HL-60 (cell line): Measurements from ENCODE around the gene ANO8.

Source experiments
- DNase-seq, 2 experiments: peaks; one replicate each; pipeline ENCODE4 v3.0.0-alpha.2; 2010 to 2020; ENCODE audit warnings: low read depth in 1 of 2, low spot score in 1 of 2
- H3K27ac ChIP-seq: fragments of 250-450 bp; sonication (Bioruptor Pico); replicated peaks from 2 replicates; pipeline ENCODE4 v1.5.1; 2020; ENCODE audit warnings: mild to moderate bottlenecking, moderate library complexity
- H3K27me3 ChIP-seq: fragments of 250-450 bp; sonication (Bioruptor Pico); 2 replicates; pipeline ENCODE4 v1.5.1; 2021; ENCODE audit warnings: mild to moderate bottlenecking, moderate library complexity; ENCODE audit not compliant: insufficient read depth, poor library complexity, severe bottlenecking
- H3K4me3 ChIP-seq: replicated peaks from 2 replicates; pipeline ENCODE4 v1.5.1; 2011; ENCODE audit warnings: mild to moderate bottlenecking, control low read depth, low read length; ENCODE audit not compliant: insufficient read depth
- GABPA ChIP-seq: IDR thresholded peaks from 2 replicates; pipeline ENCODE4 v1.6.1; 2012; ENCODE audit warnings: low read depth
- POLR2AphosphoS5 ChIP-seq: IDR thresholded peaks from 2 replicates; pipeline ENCODE4 v1.6.1; 2012; ENCODE audit warnings: low read depth
- SPI1 ChIP-seq: IDR thresholded peaks from 2 replicates; pipeline ENCODE4 v1.6.1; 2012; ENCODE audit warnings: low read depth, mild to moderate bottlenecking, borderline replicate concordance
- TF ChIP-seq, protein P1 (sequence below): IDR thresholded peaks from one replicate; pipeline ENCODE4 v1.5.1; 2011; ENCODE audit warnings: low read length, control low read depth, inconsistent platforms; ENCODE audit not compliant: insufficient read depth
- TF ChIP-seq, protein P2 (sequence below): IDR thresholded peaks from 2 replicates; pipeline ENCODE4 v1.6.1; 2012; ENCODE audit warnings: low read depth; ENCODE audit not compliant: insufficient replicate concordance

Gene ANO8

DNA sequence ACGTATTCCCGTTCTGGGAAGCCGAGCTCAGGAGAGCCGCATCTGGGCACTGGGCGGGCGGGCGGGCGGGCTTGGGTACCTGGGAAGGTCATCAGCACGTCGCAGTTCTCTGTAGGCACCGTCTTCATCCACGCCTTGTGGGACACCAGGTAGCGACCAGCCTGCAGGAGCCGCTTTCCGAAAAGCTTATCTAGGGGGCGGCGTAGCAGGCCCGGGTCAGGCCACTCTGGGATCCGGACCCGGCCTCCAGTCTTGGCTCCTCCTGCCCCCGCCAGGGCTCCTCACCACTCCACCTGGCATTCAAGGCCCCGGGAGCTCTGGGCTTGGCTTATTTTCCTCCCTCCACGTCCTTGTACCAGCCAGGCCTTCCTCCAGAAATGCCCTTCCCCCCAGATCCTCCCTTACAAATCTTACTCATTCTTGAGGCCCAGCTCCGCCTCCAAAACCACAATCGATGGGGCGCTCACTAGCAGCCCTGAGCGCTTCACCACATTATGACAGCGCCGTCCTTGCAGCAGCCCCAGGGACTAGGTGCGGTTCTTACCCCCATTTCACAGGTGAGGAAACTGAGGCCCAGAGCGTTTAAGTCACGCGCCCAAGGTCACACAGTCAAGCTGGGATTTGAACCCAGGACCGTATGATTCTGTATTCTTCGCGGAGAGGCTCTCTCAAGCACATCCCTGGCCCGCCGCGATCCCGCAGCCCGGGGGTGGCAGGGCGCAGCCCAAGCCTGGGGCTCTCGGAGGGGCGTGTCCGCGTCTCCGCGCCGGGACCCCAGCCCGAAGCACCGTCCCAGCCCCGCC, 843 bp downstream of the ANO8 start:
- DNase-seq: peak; percentile 84 to 90
- Histone ChIP-seq H3K27me3 (peaks cover 22% of the 10 kb centered on the region), H3K4me3 (peak overlapping the region; percentile 56), H3K27ac (no peak overlapping the region)
- TF ChIP-seq, protein P1, sequence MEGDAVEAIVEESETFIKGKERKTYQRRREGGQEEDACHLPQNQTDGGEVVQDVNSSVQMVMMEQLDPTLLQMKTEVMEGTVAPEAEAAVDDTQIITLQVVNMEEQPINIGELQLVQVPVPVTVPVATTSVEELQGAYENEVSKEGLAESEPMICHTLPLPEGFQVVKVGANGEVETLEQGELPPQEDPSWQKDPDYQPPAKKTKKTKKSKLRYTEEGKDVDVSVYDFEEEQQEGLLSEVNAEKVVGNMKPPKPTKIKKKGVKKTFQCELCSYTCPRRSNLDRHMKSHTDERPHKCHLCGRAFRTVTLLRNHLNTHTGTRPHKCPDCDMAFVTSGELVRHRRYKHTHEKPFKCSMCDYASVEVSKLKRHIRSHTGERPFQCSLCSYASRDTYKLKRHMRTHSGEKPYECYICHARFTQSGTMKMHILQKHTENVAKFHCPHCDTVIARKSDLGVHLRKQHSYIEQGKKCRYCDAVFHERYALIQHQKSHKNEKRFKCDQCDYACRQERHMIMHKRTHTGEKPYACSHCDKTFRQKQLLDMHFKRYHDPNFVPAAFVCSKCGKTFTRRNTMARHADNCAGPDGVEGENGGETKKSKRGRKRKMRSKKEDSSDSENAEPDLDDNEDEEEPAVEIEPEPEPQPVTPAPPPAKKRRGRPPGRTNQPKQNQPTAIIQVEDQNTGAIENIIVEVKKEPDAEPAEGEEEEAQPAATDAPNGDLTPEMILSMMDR: no peak
- TF ChIP-seq, protein P2, sequence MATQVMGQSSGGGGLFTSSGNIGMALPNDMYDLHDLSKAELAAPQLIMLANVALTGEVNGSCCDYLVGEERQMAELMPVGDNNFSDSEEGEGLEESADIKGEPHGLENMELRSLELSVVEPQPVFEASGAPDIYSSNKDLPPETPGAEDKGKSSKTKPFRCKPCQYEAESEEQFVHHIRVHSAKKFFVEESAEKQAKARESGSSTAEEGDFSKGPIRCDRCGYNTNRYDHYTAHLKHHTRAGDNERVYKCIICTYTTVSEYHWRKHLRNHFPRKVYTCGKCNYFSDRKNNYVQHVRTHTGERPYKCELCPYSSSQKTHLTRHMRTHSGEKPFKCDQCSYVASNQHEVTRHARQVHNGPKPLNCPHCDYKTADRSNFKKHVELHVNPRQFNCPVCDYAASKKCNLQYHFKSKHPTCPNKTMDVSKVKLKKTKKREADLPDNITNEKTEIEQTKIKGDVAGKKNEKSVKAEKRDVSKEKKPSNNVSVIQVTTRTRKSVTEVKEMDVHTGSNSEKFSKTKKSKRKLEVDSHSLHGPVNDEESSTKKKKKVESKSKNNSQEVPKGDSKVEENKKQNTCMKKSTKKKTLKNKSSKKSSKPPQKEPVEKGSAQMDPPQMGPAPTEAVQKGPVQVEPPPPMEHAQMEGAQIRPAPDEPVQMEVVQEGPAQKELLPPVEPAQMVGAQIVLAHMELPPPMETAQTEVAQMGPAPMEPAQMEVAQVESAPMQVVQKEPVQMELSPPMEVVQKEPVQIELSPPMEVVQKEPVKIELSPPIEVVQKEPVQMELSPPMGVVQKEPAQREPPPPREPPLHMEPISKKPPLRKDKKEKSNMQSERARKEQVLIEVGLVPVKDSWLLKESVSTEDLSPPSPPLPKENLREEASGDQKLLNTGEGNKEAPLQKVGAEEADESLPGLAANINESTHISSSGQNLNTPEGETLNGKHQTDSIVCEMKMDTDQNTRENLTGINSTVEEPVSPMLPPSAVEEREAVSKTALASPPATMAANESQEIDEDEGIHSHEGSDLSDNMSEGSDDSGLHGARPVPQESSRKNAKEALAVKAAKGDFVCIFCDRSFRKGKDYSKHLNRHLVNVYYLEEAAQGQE: peak; percentile 27
- TF ChIP-seq POLR2AphosphoS5 (0 out of 2 replicates have a peak, but pooled peaks have one; percentile 37), SPI1 (peak; percentile 22; the same call in 1 of the 2 replicates)

DNA sequence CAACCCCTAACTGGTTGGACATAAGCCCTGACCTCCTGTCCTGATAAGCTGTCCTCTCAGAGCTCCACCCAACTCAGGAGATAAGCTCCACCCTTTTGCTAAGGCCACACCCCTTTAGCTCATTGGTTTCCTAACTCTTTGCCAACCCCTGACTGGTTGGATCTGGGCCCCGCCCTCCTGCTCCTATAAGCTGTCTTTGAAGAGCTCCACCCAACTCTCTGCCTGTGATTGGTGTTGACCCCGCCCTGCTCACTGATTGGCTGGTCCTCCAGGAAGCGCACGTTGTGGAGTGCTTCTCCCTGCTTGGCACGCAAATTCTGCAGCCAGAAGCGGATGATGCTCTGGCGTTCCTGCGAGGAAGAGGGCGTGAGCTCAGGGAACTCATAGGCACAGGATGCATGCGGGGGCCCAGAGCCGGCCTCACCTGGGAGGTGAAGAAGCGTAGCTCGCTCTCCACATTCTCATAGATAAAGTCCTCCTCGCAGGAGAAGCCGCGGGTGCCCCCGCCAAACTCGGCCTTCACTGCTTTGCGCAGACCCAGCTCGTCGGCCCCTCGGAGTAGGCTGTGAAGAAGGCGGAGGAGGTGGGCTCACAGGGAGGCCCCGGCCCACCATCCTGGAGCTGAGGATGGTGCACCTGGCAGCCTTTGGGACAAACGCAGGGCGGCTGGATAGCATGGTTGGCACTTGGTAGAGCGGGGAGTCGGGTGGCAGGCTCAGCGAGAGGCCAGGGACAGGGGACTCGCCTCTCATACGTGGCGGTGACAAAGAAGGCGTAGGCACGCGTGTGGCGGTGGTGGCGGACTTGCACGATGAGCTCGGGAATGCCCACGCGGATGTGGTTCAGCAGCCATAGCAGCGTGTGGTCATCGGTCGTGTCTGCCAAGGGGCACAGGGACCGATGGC, 1.7 kb downstream of the ANO8 start:
- DNase-seq: peak in 1 of 2 experiments; percentile 31

DNA sequence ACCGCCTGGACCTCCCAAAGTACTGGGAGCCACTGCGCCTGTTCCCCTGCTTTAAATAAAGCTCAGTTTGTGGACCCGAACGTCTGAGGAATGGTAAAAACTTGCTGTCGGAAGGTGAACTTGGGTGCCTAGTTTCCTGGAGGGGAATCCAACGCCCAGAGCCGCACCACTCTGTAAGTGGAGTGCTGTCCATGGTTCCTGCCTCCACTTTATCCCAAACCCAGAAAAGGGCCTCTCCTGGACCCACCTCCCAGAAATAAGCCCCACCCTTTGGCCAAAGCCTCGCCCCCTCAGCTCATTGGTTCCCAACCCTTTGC, 2.3 kb downstream of the ANO8 start:
- no peak overlapping the region for H3K27ac ChIP-seq
- TF ChIP-seq POLR2AphosphoS5 (no peak), GABPA (no peak), SPI1 (no peak)
- TF ChIP-seq, protein P2: peak; percentile 81
- TF ChIP-seq, protein P1: no peak

More for the DNA sequence above, 1.7 kb downstream of the ANO8 start:
- TF ChIP-seq, protein P1: no peak
- no peak for TF ChIP-seq POLR2AphosphoS5
- no peak for TF ChIP-seq SPI1
- Histone ChIP-seq H3K27me3 (peaks cover 27% of the 10 kb centered on the region), H3K27ac (no peak overlapping the region), H3K4me3 (no peak overlapping the region)

More for the DNA sequence above, 2.3 kb downstream of the ANO8 start:
- H3K4me3 ChIP-seq: no peak overlapping the region
- peaks cover 27% of the 10 kb centered on the region for H3K27me3 ChIP-seq
- DNase-seq: no peak
